HG02885 (cell line): ENCODE results near the gene MAGOH.
"Not testable (repeated sequence)": the region's sequence is repeated elsewhere in the genome, so short reads cannot be mapped to it uniquely, and the experiment has no call there.

Source experiments
- ATAC-seq: cut with Tn5 transposase; IDR thresholded peaks from one replicate; pipeline ENCODE4 v1.9.1; 2021; ENCODE audit warnings: mild to moderate bottlenecking; ENCODE audit not compliant: unreplicated experiment, poor library complexity

MAGOH gene

GRCh38 chr1:53242381-53242780 lies 4.1 kb upstream of the MAGOH start:
- no peak for ATAC-seq

GRCh38 chr1:53241828-53242227 lies 3.5 kb upstream of the MAGOH start:
- ATAC-seq = no peak

GRCh38 chr1:53237638-53238037 lies 680 bp downstream of the MAGOH start:
- no peak for ATAC-seq

- no peak for ATAC-seq
Observed at GRCh38 chr1:53220962-53221286, 17.4 kb downstream of the MAGOH start.

- ATAC-seq = peak; percentile 91
Observed at GRCh38 chr1:53220171-53220961, 18.0 kb downstream of the MAGOH start, which contains the start of gene CZIB. Gene CZIB (minus strand): TSS chr1:53220634. CDS start chr1:53220575, 59 bp downstream.

- ATAC-seq = no peak
Observed at GRCh38 chr1:53219711-53220110, 18.6 kb downstream of the MAGOH start.

- no peak for ATAC-seq
Observed at GRCh38 chr1:53218201-53218600, 20.1 kb downstream of the MAGOH start.

GRCh38 chr1:53214376-53214940 lies 23.9 kb downstream of the MAGOH start:
- no peak for ATAC-seq

GRCh38 chr1:53210954-53211353 lies 27.4 kb downstream of the MAGOH start:
- no peak for ATAC-seq

- no peak for ATAC-seq
Observed at GRCh38 chr1:53210352-53210751, 28.0 kb downstream of the MAGOH start.

GRCh38 chr1:53207726-53208125 lies 30.6 kb downstream of the MAGOH start:
- no peak for ATAC-seq

GRCh38 chr1:53206735-53207379 lies 31.5 kb downstream of the MAGOH start:
- ATAC-seq = no peak

GRCh38 chr1:53206083-53206685 lies 32.1 kb downstream of the MAGOH start:
- not testable (repeated sequence) for ATAC-seq

GRCh38 chr1:53205496-53205895 lies 32.8 kb downstream of the MAGOH start:
- not testable (repeated sequence) for ATAC-seq

- no peak for ATAC-seq
Observed at GRCh38 chr1:53203466-53203865, 34.9 kb downstream of the MAGOH start.

- ATAC-seq = no peak
Observed at GRCh38 chr1:53198241-53198651, 40.1 kb downstream of the MAGOH start.

- ATAC-seq = no peak
Observed at GRCh38 chr1:53197291-53198200, 40.8 kb downstream of the MAGOH start.

GRCh38 chr1:53196485-53197290 lies 41.6 kb downstream of the MAGOH start, which contains the start of gene CPT2:
Gene CPT2 (plus strand): TSS chr1:53196824. CDS start chr1:53196944, 120 bp downstream.
- peak; percentile 99 for ATAC-seq

- peak; percentile 8 for ATAC-seq
Observed at GRCh38 chr1:53196017-53196484, 42.3 kb downstream of the MAGOH start.
